Jurkat, Clone E6-1 (cell line): ENCODE measurements around the gene MLX.
"Not testable (repeated sequence)": the region's sequence is repeated elsewhere in the genome, so short reads cannot be mapped to it uniquely, and the experiment has no call there.

Experiments used
- DNase-seq: peaks from one replicate; pipeline ENCODE4 v3.0.0-alpha.2; 2011; ENCODE audit warnings: low read depth, low spot score
- H3K4me3 ChIP-seq: 2 replicates; pipeline ENCODE4 v1.5.1; 2011; ENCODE audit warnings: mild to moderate bottlenecking, low read length, control low read depth, moderate library complexity

MLX gene

GRCh38 chr17:42535155-42536047, 31.5 kb upstream of the MLX start:
- peak overlapping the region; percentile 58 for H3K4me3 ChIP-seq
- DNase-seq: no peak

DNA sequence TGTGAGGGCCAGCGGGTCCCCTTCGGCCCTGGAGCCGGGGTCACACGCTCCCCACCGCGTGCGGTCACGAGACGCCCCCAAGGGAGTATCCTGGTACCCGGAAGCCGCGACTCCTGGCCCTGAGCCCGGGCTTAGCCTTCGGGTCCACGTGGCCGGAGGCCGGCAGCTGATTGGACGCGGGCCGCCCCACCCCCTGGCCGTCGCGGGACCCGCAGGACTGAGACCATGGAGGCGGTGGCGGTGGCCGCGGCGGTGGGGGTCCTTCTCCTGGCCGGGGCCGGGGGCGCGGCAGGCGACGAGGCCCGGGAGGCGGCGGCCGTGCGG, 30.9 kb upstream of the MLX start, which contains the start of gene NAGLU:
Gene NAGLU, plus strand, starts transcription at position 194 of the 324 bp plus-strand sequence. Its CDS starts 32 bp downstream, at position 226.
- peak; percentile 44 for DNase-seq

DNA sequence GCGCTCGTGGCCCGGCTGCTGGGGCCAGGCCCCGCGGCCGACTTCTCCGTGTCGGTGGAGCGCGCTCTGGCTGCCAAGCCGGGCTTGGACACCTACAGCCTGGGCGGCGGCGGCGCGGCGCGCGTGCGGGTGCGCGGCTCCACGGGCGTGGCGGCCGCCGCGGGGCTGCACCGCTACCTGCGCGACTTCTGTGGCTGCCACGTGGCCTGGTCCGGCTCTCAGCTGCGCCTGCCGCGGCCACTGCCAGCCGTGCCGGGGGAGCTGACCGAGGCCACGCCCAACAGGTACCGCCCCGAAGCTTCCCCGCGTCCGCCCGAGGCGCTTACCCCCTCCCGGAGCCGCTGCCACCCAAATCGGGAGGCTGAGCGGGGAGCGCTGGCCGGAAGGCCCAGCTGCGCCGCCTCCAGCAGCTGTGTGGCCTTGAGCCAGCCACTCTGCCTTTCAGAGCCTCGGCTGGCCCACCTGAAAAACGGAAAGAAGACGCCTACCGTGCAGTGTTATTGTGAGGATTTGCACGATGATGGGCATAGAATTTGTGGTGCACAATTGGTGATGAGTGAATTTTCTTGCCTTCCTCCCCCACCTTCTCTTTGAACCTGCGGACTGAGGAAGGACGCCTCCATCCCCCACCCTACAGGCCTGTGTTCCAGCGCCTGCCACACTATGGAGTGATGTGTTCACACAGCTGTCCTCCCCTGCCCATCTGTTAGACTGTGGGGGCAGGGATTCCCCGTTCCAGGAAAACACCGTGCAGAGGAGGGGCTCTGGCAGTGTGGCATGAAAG, 30.3 kb upstream of the MLX start:
- peak overlapping the region; percentile 58 for H3K4me3 ChIP-seq
- DNase-seq: no peak

More for the DNA sequence above, 30.9 kb upstream of the MLX start, which contains the start of gene NAGLU:
- H3K4me3 ChIP-seq: peak within 1 kb of the TSS; percentile 58

- no peak for DNase-seq
- H3K4me3 ChIP-seq: peak overlapping the region; percentile 58
Observed at GRCh38 chr17:42537156-42537805, 29.6 kb upstream of the MLX start.

GRCh38 chr17:42537826-42538451, 29.0 kb upstream of the MLX start:
- H3K4me3 ChIP-seq: no peak overlapping the region

GRCh38 chr17:42538482-42538881, 28.4 kb upstream of the MLX start:
- DNase-seq: no peak
- H3K4me3 ChIP-seq: no peak overlapping the region

More at GRCh38 chr17:42537826-42538451, 29.0 kb upstream of the MLX start:
- no peak for DNase-seq

GRCh38 chr17:42540558-42540957, 26.3 kb upstream of the MLX start:
- DNase-seq, H3K4me3 ChIP-seq: not testable (repeated sequence)

DNA sequence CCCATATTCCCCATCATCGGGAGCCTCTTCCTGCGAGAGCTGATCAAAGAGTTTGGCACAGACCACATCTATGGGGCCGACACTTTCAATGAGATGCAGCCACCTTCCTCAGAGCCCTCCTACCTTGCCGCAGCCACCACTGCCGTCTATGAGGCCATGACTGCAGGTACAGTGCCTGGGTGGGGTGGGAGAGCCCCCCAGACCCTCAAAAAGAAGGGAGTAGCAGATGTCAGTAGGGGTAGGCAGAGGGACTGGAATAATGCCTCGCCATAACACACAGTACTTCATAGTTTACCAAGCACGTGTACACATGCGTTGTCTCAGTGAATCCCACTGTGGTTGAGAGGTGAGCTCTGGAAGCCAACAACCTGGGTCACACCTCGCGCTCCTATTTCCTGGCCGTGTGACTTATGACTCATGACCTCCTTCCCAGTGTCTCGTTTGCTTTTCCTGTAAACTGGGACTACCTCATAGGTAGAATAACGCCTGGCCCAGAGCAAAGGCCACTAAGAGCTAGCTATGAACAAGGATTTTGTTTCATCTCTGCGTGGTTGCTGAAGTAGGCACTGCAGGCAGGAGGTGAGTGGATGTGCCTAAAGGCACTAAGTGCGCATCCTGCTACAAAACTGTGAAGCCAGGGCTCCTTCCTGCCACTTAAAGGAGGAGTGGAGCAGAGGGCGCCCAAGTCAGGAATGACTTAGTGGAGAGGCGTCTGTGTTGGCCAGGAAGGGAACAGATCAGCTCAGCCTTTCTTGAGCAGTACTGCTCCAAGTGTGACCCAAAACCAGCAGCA, 25.7 kb upstream of the MLX start:
- no peak overlapping the region for H3K4me3 ChIP-seq
- DNase-seq: peak; percentile 81

DNA sequence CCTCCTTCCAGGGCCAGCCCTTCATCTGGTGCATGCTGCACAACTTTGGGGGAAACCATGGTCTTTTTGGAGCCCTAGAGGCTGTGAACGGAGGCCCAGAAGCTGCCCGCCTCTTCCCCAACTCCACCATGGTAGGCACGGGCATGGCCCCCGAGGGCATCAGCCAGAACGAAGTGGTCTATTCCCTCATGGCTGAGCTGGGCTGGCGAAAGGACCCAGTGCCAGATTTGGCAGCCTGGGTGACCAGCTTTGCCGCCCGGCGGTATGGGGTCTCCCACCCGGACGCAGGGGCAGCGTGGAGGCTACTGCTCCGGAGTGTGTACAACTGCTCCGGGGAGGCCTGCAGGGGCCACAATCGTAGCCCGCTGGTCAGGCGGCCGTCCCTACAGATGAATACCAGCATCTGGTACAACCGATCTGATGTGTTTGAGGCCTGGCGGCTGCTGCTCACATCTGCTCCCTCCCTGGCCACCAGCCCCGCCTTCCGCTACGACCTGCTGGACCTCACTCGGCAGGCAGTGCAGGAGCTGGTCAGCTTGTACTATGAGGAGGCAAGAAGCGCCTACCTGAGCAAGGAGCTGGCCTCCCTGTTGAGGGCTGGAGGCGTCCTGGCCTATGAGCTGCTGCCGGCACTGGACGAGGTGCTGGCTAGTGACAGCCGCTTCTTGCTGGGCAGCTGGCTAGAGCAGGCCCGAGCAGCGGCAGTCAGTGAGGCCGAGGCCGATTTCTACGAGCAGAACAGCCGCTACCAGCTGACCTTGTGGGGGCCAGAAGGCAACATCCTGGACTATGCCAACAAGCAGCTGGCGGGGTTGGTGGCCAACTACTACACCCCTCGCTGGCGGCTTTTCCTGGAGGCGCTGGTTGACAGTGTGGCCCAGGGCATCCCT, 23.5 kb upstream of the MLX start:
- no peak overlapping the region for H3K4me3 ChIP-seq
- DNase-seq: no peak

DNA sequence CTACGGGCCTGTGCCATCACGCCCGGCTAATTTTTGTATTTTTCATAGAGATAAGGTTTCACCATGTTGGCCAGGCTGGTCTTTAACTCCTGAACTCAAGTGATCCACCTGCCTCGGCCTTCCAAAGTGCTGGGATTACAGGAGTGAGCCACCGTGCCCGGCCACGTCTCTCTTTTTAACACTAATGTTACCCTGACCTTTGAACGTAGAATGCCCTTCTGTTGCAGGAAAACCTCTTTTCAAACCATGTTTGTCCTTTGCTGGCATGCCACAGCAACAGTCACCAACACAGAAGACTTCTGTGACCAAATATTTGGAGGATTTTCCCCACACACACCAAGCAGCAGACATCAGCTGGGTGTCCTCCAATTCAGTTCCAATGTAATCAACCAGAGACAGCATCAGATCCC, 22.0 kb upstream of the MLX start:
- DNase-seq: no peak
- no peak overlapping the region for H3K4me3 ChIP-seq

DNA sequence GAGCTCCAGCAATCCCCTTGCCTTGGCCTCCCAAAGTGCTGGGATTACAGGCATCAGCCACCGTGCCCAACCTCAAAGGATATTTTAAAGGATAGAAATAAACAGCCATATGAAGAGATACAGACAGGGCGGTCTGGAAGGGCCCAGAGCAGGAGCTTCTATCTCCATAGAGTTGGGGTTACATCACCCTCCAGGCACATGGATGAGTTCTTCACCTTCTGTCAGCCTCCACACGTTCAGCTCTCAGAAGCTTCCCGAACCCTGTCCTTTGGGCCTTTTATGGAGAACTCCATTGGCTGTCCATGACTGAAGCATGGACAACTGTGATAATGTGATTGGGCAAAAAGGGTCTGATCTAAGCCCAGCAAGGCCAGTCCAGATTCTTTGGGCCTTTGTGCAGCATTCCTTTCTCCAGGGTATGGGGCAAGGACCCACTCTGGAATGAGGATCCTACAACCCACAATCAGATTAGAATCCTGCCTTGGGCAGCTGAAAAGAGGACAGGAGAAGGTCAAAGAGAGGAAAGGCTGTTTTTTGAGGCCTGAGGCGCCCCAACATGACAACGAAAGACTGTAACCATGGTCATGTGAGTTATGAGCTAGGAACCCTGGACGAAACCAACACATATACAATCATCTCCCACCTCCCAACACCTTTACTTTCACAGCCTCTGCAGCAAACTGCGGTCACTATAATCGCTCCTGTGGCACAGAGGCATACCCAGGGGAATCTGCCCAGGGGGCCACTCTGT, 21.0 kb upstream of the MLX start:
- not testable (repeated sequence) for DNase-seq, H3K4me3 ChIP-seq

GRCh38 chr17:42547001-42547461, 19.9 kb upstream of the MLX start:
- H3K4me3 ChIP-seq: no peak overlapping the region
- no peak for DNase-seq

GRCh38 chr17:42547698-42548069, 19.2 kb upstream of the MLX start:
- no peak overlapping the region for H3K4me3 ChIP-seq

DNA sequence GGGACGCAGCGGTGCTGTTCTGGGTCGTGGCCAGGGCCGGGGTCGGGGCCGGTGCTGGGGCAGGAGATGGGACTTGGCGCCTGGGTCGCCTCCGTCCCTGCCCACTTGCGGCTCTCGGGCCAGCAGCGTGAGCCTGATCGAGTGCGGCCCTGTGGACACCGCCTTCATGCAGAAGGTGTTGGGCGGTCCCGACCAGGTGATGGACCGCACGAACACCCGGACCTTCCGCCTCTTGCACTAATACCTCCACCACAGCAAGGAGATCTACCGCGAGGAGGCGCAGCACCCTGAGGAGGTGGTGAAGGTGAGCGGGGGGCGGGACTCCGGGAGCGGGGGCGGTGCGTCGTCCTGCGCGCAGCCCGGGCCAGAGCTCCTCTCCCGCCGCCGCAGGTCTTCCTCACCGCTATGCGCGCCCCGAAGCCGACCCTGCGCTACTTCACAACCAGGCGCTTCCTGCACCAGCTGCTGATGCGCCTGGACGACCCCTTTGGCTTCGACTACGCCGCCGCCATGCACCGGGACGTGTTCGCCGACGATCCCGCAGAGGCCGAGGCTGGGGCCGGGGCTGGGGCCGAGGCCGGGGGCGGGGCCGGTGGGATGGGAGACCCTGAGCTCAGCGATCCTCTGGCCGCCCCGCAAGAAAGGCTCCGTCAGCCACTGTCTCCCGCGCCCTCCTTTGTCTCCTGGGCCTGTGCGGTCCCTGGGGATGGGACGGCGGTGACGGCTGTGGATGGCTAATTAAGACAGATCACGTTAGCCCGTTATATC, 18.6 kb upstream of the MLX start:
- no peak for DNase-seq
- H3K4me3 ChIP-seq: no peak overlapping the region

More at GRCh38 chr17:42547698-42548069, 19.2 kb upstream of the MLX start:
- DNase-seq: no peak

- no peak overlapping the region for H3K4me3 ChIP-seq
- no peak for DNase-seq
Observed at GRCh38 chr17:42548993-42549755, 17.7 kb upstream of the MLX start.
